Trophoblast cell (in vitro differentiated cells and primary cell): ENCODE data around the gene MYO5B.

Experiments
- DNase-seq, 2 donors: peaks; one replicate each; pipeline ENCODE4 v3.0.0-alpha.2; 2016
- H2AFZ ChIP-seq: 2 replicates; pipeline ENCODE4 v1.6.1; 2013; ENCODE audit warnings: low read length, moderate library complexity, mild to moderate bottlenecking; ENCODE audit not compliant: insufficient read depth, poor library complexity
- H2AK5ac ChIP-seq: 2 replicates; pipeline ENCODE4 v1.6.1; 2013; ENCODE audit warnings: mild to moderate bottlenecking, low read length
- H2BK120ac ChIP-seq: 2 replicates; pipeline ENCODE4 v1.6.1; 2013; ENCODE audit warnings: low read length, mild to moderate bottlenecking, moderate library complexity; ENCODE audit not compliant: insufficient read depth, poor library complexity
- H2BK12ac ChIP-seq: 2 replicates; pipeline ENCODE4 v1.6.1; 2013; ENCODE audit warnings: mild to moderate bottlenecking, low read length, moderate library complexity
- H2BK5ac ChIP-seq: 2 replicates; pipeline ENCODE4 v1.6.1; 2013; ENCODE audit warnings: low read length, low read depth, moderate library complexity, mild to moderate bottlenecking; ENCODE audit not compliant: poor library complexity
- H3K14ac ChIP-seq: 2 replicates; pipeline ENCODE4 v1.6.1; 2013; ENCODE audit warnings: mild to moderate bottlenecking, low read length
- H3K18ac ChIP-seq: 2 replicates; pipeline ENCODE4 v1.6.1; 2013; ENCODE audit warnings: mild to moderate bottlenecking, low read length
- H3K23ac ChIP-seq: 2 replicates; pipeline ENCODE4 v1.6.1; 2013; ENCODE audit warnings: low read length
- H3K27ac ChIP-seq: 2 replicates; pipeline ENCODE4 v1.5.1; 2013; ENCODE audit warnings: low read depth, mild to moderate bottlenecking, inconsistent platforms, low read length, moderate library complexity
- H3K27me3 ChIP-seq: 2 replicates; pipeline ENCODE4 v1.6.1; 2013; ENCODE audit warnings: inconsistent platforms, mild to moderate bottlenecking, low read length, moderate library complexity; ENCODE audit not compliant: insufficient read depth
- H3K36me3 ChIP-seq, 2 experiments: 1 replicate in 1 of 2; 2 replicates in 1 of 2; pipeline ENCODE4 v1.6.1; 2013; ENCODE audit warnings: low read length in 2 of 2, mild to moderate bottlenecking in 2 of 2, moderate library complexity in 1 of 2; ENCODE audit not compliant: insufficient read depth in 2 of 2, control insufficient read depth in 1 of 2
- H3K4ac ChIP-seq: 2 replicates; pipeline ENCODE4 v1.6.1; 2013; ENCODE audit warnings: low read depth, mild to moderate bottlenecking, low read length, moderate library complexity
- H3K4me1 ChIP-seq, 2 experiments: 1 replicate in 1 of 2; 2 replicates in 1 of 2; pipeline ENCODE4 v1.6.1; 2013; ENCODE audit warnings: low read length in 2 of 2, mild to moderate bottlenecking in 2 of 2, moderate library complexity in 1 of 2; ENCODE audit not compliant: insufficient read depth in 2 of 2, control insufficient read depth in 1 of 2
- H3K4me2 ChIP-seq: 2 replicates; pipeline ENCODE4 v1.6.1; 2013; ENCODE audit warnings: inconsistent platforms, mild to moderate bottlenecking, low read length, moderate library complexity
- H3K4me3 ChIP-seq: 2 replicates; pipeline ENCODE4 v1.5.1; 2013; ENCODE audit warnings: mild to moderate bottlenecking, low read depth, low read length, inconsistent platforms
- H3K79me1 ChIP-seq: one replicate; pipeline ENCODE4 v1.6.1; 2013; ENCODE audit warnings: low read length
- H3K79me2 ChIP-seq: 2 replicates; pipeline ENCODE4 v1.6.1; 2013; ENCODE audit warnings: low read length, mild to moderate bottlenecking; ENCODE audit not compliant: control insufficient read depth, insufficient read depth, poor library complexity
- H3K9ac ChIP-seq: 2 replicates; pipeline ENCODE4 v1.6.1; 2013; ENCODE audit warnings: mild to moderate bottlenecking, low read length
- H3K9me3 ChIP-seq: 2 replicates; pipeline ENCODE4 v1.6.1; 2013; ENCODE audit warnings: low read depth, mild to moderate bottlenecking, control low read depth, inconsistent platforms, low read length; ENCODE audit not compliant: insufficient read depth
- H4K12ac ChIP-seq: 2 replicates; pipeline ENCODE4 v1.6.1; 2013; ENCODE audit warnings: low read depth, mild to moderate bottlenecking, low read length, moderate library complexity
- H4K8ac ChIP-seq: 2 replicates; pipeline ENCODE4 v1.6.1; 2013; ENCODE audit warnings: low read depth, mild to moderate bottlenecking, low read length, moderate library complexity
- H4K91ac ChIP-seq: one replicate; pipeline ENCODE4 v1.6.1; 2013; ENCODE audit warnings: low read depth, mild to moderate bottlenecking, low read length, moderate library complexity
- WGBS: extraction: QIAGEN DNeasy Blood & Tissue Kit; methylation state at CpG from one replicate; pipeline ENCODE4 v1.1.7; 2013; ENCODE audit warnings: missing lambda C conversion rate; ENCODE audit not compliant: insufficient read length, insufficient coverage; ENCODE audit errors: extremely low coverage; 5-methylcytosine and 5-hydroxymethylcytosine counted together

MYO5B gene

DNA sequence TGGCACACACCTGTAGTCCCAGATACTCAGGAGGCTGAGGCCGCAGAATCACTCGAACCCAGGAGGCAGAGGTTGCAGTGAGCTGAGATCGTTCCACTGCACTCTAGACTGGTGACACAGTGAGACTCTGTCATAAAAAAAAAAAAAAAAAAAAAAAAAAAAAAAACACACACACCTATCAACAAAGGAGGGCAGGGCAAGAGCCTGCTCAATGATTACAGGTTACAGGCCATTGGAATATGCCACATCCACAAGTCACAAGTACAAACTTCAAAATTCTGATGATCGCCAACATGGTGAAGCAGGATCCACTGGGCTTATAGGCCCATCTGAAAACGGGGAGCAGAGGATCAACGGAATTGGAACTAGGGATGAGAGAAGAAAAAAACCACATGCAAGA lies 6.3 kb downstream of the MYO5B start:
- peaks cover 7% of the 10 kb centered on the region for H3K27me3 ChIP-seq
- no peak overlapping the region for H4K91ac ChIP-seq
- no peak overlapping the region for H2BK120ac ChIP-seq
- H3K9me3 ChIP-seq, result no peaks in the 10 kb centered on the region
- no peak overlapping the region for H3K23ac ChIP-seq
- H3K18ac ChIP-seq, result no peak overlapping the region
- no peak overlapping the region for H4K8ac ChIP-seq
- H3K4me3 ChIP-seq, result no peak overlapping the region
- H3K4ac ChIP-seq, result no peak overlapping the region
- H3K36me3 ChIP-seq, result no peaks in the 10 kb centered on the region
- H3K14ac ChIP-seq, result no peak overlapping the region
- no peak overlapping the region for H2AK5ac ChIP-seq
- H3K79me2 ChIP-seq, result no peaks in the 10 kb centered on the region
- H2BK12ac ChIP-seq, result no peak overlapping the region
- WGBS, result no CpG with 5 or more reads among the region's 6 CpGs
- no peak for DNase-seq
- no peak overlapping the region for H3K27ac ChIP-seq
- H3K79me1 ChIP-seq, result no peaks in the 10 kb centered on the region
- H2AFZ ChIP-seq, result no peak overlapping the region
- H3K4me2 ChIP-seq, result no peak overlapping the region
- no peak overlapping the region for H2BK5ac ChIP-seq
- H3K9ac ChIP-seq, result no peak overlapping the region
- no peak overlapping the region for H4K12ac ChIP-seq
- peaks cover 7 to 8% of the 10 kb centered on the region in 2 experiments for H3K4me1 ChIP-seq

DNA sequence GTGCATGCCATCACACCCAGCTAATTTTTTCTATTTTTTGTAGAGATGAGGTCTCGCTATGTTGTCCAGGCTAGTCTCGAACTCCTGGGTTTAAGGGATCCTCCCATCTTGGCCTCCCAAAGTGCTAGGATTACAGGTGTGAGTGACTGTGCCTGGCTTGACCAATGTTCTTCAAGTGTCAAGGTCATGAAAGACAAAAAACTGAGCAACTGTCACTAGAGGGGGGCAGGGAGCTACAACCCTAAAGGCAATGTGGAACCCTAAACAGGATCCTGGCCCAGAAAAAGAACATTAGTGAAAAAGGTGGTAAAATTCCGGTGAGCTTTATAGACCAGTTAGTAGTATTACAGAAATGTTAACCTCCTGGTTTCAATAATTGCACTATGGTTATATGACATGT lies 7.3 kb downstream of the MYO5B start:
- no peak overlapping the region for H3K27ac ChIP-seq
- no peak overlapping the region for H3K4me2 ChIP-seq
- H3K23ac ChIP-seq, result no peak overlapping the region
- no peaks in the 10 kb centered on the region for H3K9me3 ChIP-seq
- no peaks in the 10 kb centered on the region for H3K36me3 ChIP-seq
- H3K4me1 ChIP-seq, result peaks cover 0 to 4% of the 10 kb centered on the region in 2 experiments
- H3K18ac ChIP-seq, result no peak overlapping the region
- H4K8ac ChIP-seq, result no peak overlapping the region
- no peaks in the 10 kb centered on the region for H3K27me3 ChIP-seq
- H4K12ac ChIP-seq, result no peak overlapping the region
- no peak overlapping the region for H3K4me3 ChIP-seq
- H3K79me1 ChIP-seq, result no peaks in the 10 kb centered on the region
- H3K4ac ChIP-seq, result no peak overlapping the region
- no peaks in the 10 kb centered on the region for H3K79me2 ChIP-seq
- H4K91ac ChIP-seq, result no peak overlapping the region
- H2BK5ac ChIP-seq, result no peak overlapping the region
- no peak overlapping the region for H2AK5ac ChIP-seq
- no peak overlapping the region for H2BK120ac ChIP-seq
- no peak overlapping the region for H2BK12ac ChIP-seq
- H3K14ac ChIP-seq, result no peak overlapping the region
- no peak overlapping the region for H3K9ac ChIP-seq
- no peak overlapping the region for H2AFZ ChIP-seq
- WGBS, result no CpG with 5 or more reads among the region's 3 CpGs
- DNase-seq, result no peak

DNA sequence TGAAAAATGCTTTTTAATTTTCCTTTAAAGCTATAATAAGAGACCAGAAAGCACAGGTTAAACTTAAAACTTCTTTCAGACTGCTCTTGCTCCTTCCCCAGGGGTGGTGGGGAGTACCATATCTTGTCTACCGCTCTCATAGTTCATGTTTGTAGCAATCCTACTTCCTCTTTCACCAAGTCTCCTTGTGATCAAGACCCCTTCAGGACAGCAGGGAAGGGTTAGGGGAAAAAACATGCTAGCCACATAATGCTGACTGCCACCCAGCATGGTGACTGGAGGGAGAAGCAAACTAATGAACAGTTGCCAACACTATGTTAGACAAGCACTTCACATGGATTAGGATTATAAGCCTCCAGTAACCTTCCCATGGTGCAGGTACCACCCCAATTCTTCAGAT lies 8.6 kb downstream of the MYO5B start:
- no peak overlapping the region for H3K4ac ChIP-seq
- no peak for DNase-seq
- no peak overlapping the region for H3K4me3 ChIP-seq
- no peak overlapping the region for H3K27ac ChIP-seq
- no peak overlapping the region for H4K12ac ChIP-seq
- H3K14ac ChIP-seq, result no peak overlapping the region
- H3K9ac ChIP-seq, result no peak overlapping the region
- no peak overlapping the region for H2BK120ac ChIP-seq
- no peak overlapping the region for H4K8ac ChIP-seq
- no peak overlapping the region for H2AK5ac ChIP-seq
- H3K23ac ChIP-seq, result no peak overlapping the region
- no peak overlapping the region for H3K4me2 ChIP-seq
- H3K79me1 ChIP-seq, result no peaks in the 10 kb centered on the region
- no peak overlapping the region for H2BK12ac ChIP-seq
- H3K4me1 ChIP-seq, result peaks cover 0 to 4% of the 10 kb centered on the region in 2 experiments
- H3K9me3 ChIP-seq, result no peaks in the 10 kb centered on the region
- H3K79me2 ChIP-seq, result no peaks in the 10 kb centered on the region
- peak overlapping the region; percentile 48 for H3K18ac ChIP-seq
- no CpG with 5 or more reads among the region's 1 CpG for WGBS
- H3K36me3 ChIP-seq, result no peaks in the 10 kb centered on the region
- no peak overlapping the region for H4K91ac ChIP-seq
- no peak overlapping the region for H2AFZ ChIP-seq
- no peak overlapping the region for H2BK5ac ChIP-seq
- no peaks in the 10 kb centered on the region for H3K27me3 ChIP-seq

DNA sequence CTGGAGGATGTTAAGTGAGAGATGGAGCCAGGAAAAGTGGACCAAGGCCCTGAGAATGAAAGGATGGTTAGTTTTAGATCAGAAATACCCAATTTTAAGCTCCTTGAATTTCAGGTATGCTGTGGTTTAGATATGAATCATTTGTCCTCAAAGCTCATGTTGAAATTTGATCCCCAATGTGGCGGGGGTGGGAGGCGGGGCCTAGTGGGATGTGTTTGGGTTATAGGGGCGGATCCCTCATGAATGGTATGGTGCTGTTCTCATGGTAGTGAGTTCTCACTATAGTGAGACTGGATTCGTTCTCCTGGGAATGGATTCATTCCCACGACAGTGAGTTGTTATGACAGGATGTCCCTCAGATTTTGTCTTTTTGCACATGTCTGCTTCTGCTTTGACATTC lies 11.4 kb downstream of the MYO5B start:
- peaks cover 0 to 4% of the 10 kb centered on the region in 2 experiments for H3K4me1 ChIP-seq

More for the DNA sequence above, 11.4 kb downstream of the MYO5B start:
- H3K36me3 ChIP-seq, result no peaks in the 10 kb centered on the region
- no peak overlapping the region for H2BK5ac ChIP-seq
- H3K4me2 ChIP-seq, result no peak overlapping the region
- H4K91ac ChIP-seq, result no peak overlapping the region
- no peak overlapping the region for H3K27ac ChIP-seq
- no peak for DNase-seq
- no peaks in the 10 kb centered on the region for H3K79me2 ChIP-seq
- H2AK5ac ChIP-seq, result no peak overlapping the region
- H3K9ac ChIP-seq, result no peak overlapping the region
- H3K23ac ChIP-seq, result no peak overlapping the region
- H4K12ac ChIP-seq, result no peak overlapping the region
- H3K18ac ChIP-seq, result no peak overlapping the region
- no CpG with 5 or more reads among the region's 5 CpGs for WGBS
- H3K79me1 ChIP-seq, result no peaks in the 10 kb centered on the region
- no peak overlapping the region for H2BK12ac ChIP-seq
- no peak overlapping the region for H3K4me3 ChIP-seq
- H2BK120ac ChIP-seq, result no peak overlapping the region
- no peak overlapping the region for H3K4ac ChIP-seq
- no peaks in the 10 kb centered on the region for H3K9me3 ChIP-seq
- H3K27me3 ChIP-seq, result no peaks in the 10 kb centered on the region
- no peak overlapping the region for H4K8ac ChIP-seq
- H2AFZ ChIP-seq, result no peak overlapping the region
- H3K14ac ChIP-seq, result no peak overlapping the region
